HG03432 (cell line): ENCODE measurements around the gene FAM25A.
"Not testable (repeated sequence)": the region's sequence is repeated elsewhere in the genome, so short reads cannot be mapped to it uniquely, and the experiment has no call there.

ENCODE experiments used
- ATAC-seq: cut with Tn5 transposase; IDR thresholded peaks from one replicate; pipeline ENCODE4 v1.9.1; 2021; ENCODE audit warnings: mild to moderate bottlenecking, moderate library complexity; ENCODE audit not compliant: unreplicated experiment

FAM25A gene

GRCh38 chr10:87009134-87009696 is 10.9 kb upstream of the FAM25A start:
- ATAC-seq = not testable (repeated sequence)

GRCh38 chr10:87013528-87013927 is 6.6 kb upstream of the FAM25A start:
- ATAC-seq = not testable (repeated sequence)

GRCh38 chr10:87014986-87015716 is 4.9 kb upstream of the FAM25A start:
- not testable (repeated sequence) for ATAC-seq

- ATAC-seq = not testable (repeated sequence)
Observed at GRCh38 chr10:87018127-87018526, 2.0 kb upstream of the FAM25A start.

DNA sequence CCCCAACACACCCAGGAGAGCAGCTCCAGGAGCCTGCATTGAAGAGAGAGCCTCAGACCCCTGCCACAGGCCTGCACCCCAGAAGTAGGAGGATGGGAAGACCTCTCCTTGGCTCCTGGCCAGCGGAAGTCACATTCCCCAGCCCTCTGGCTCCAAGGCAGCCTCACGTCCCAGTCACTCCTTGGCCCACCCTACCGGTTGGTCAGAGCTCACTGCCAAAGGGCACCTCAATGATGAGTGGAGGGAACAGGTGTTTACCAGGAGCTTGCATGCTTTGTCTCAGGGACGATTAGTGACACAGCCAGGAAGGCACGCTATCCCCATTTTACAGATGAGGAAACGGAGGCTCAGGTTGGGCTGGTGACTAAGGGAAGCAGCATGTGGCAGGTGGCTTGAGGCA is 1.0 kb upstream of the FAM25A start:
- not testable (repeated sequence) for ATAC-seq

DNA sequence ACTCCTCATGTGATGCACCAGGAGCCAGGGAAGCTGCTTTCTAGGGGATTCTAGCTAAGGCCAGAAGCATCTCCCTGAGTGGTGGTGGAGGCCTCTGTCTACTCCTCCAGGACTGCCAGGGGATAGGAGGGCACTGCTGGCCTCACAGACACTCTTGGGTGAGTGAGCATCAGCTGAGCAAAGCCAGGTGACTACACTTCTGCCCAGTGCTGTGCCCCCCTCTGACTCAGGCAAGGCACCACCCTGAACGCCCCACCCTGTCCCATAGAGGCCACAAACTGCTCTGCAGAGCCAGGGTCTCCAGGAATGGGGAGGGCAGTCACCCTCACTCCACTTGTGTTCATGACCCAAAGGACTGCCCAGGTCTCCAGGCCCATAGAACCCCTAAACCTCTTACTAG is 590 bp upstream of the FAM25A start:
- not testable (repeated sequence) for ATAC-seq

GRCh38 chr10:87025285-87025958 is 5.3 kb downstream of the FAM25A start:
- not testable (repeated sequence) for ATAC-seq

- ATAC-seq = not testable (repeated sequence)
Observed at GRCh38 chr10:87026747-87027508, 6.8 kb downstream of the FAM25A start.

DNA sequence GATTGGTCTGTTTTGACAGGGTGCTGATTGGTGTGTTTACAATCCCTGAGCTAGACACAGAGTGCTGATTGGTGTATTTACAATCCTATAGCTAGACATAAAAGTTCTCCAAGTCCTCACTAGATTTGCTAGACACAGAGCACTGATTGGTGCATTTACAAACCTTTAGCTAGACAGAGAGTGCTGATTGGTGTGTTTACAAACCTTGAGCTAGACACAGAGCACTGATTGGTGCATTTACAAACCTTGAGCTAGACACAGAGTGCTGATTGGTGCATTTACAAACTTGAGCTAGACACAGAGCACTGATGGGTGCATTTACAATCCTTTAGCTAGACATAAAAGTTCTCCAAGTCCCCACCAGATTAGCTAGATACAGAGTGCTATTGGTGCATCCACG is 10.3 kb downstream of the FAM25A start:
- not testable (repeated sequence) for ATAC-seq

- no peak for ATAC-seq
Observed at GRCh38 chr10:87030912-87031635, 11.0 kb downstream of the FAM25A start.

GRCh38 chr10:87036623-87037022 is 16.5 kb downstream of the FAM25A start:
- no peak for ATAC-seq

DNA sequence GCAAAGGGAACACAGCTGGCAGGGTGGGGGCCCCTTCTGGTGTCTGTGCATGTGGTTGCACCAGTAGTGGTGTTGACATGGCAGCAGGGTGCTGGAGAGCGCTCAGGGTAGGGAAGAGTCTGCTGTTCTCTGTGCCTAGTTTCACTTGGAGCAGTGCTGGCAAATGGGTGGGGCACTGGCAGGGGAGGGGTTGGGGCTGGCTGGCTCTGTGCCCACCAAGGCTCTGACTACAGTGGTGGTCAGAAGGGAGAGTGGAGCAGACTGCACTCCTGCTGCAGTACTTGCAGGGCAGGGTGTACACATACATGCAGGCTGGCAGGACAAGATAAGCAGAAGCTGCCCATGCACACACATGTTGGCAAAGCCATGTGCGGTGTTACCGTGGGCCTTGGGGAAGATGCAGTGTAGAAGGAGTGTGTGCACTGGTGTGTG is 18.2 kb downstream of the FAM25A start:
- no peak for ATAC-seq

GRCh38 chr10:87038786-87039185 is 18.7 kb downstream of the FAM25A start:
- ATAC-seq = no peak

GRCh38 chr10:87043579-87043978 is 23.5 kb downstream of the FAM25A start:
- not testable (repeated sequence) for ATAC-seq

DNA sequence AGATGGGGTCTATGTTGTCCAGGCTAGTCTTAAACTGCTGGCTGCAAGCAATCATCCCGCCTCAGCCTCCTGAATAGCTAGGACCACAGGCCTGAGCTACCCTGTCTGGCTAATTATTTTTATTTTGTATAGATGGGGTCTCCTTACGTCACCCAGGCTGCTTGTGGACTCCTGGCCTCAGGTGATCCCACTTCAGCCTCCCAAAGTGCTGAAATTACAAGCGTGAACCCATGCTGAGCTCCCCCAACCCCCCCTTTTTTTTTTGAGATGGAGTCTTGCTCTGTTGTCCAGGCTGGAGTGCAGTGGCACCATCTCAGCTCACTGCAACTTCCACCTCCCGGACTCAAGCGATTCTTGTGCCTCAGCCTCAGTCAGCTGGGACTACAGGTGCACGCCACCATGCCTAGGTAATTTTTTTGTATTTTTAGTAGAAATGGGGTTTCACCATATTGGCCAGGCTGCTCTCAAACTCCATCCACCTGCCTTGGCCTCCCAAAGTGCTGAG is 25.4 kb downstream of the FAM25A start:
- no peak for ATAC-seq

DNA sequence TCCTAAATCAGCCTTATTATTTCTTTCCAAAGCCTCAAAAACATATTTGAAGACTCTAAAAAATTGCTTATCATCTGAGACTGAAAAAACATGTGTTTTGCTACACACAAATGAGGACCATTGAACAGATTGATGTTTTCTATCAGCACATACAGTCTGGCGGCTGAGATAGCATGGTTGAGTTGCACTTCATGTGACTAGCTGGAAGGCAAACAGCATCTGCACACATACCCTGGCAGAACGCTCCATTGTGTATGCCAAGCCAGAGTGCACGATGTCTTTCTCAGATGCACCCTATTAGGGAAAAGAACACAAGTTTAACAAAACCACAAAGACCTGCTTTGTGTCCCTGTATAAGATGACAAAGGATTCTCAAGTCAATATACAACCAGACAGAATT is 33.0 kb downstream of the FAM25A start:
- ATAC-seq = no peak

GRCh38 chr10:87053577-87054181 is 33.6 kb downstream of the FAM25A start:
- no peak for ATAC-seq

DNA sequence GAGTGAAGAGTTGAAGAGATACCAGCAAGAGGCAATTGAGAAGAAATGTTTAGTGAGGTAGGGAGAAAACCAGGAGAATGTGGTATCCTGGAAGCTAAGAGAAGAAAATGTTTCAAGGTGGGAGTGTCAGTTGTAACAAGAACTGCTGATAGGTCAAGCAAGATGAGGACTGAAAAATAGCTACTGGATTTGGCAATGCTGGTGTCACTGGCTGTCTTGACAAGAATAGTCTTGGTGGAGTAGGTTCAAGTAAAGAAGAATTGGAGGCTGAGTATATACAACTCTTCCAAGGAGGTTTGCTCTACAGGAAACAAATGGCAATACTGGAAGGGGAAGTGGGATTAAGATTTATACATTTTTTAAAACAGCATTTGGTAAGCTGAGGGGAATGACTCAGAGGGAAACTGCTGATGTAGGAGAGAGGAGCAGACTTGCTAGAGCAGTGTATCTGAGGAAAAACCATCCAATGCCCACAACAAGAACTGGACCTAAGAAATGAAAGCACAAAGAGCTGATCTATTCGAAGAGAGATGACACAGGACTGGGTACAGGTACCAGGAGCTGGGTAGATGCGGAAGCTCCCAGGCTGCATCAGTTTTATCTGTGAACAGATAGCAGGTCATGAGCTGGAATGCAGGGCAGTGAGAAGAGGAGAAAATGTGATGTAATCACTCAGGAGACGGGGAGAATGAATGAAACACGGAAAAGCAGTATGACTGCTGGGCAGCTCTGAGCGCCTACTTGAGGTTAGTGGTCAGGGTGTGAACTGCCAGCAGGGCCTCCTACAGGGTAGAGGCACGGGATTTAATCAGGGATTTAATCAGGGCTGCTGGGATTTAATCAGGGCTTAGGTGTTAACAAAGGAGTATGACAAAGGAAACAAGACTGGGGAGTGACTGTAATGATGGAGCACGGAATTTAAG is 34.5 kb downstream of the FAM25A start:
- ATAC-seq = no peak

- ATAC-seq = no peak
Observed at GRCh38 chr10:87058171-87058570, 38.1 kb downstream of the FAM25A start.
